PC-3 (cell line): ENCODE data around the gene FZR1. TPM values are rescaled to one million over a fixed set of nuclear protein-coding genes. Genes with fewer than 3 reads are reported as not detected.

Experiments
- ATAC-seq: fragments of 200-7000 bp; cut with Tn5 transposase; 2 replicates; pipeline ENCODE4 v1.9.1; 2020; ENCODE audit warnings: mild to moderate bottlenecking, moderate library complexity
- BruUV-seq: library from RNA; stranded (reverse); fragments of 400-500 nt; replicated peaks from 2 replicates; lab custom pipeline; 2021; lab: Mats Ljungman, UMichigan
- CTCF ChIA-PET: fragments of 300-600 bp; sonication (Branson Sonifier 250); formaldehyde crosslinking; loops from one replicate; lab custom pipeline; 2022; ENCODE audit warnings: antibody characterized with exemption; lab: Charles Lee
- POLR2A ChIA-PET: fragments of 300-600 bp; sonication (Branson Sonifier 250); formaldehyde crosslinking; loops from one replicate; lab custom pipeline; 2022; ENCODE audit warnings: antibody characterized with exemption; ENCODE audit not compliant: unreplicated experiment; lab: Charles Lee
- DNase-seq: peaks from one replicate; pipeline ENCODE4 v3.0.0-alpha.2; 2015
- H2AFZ ChIP-seq: fragments of 300-600 bp; sonication (generic); 2 replicates; pipeline ENCODE4 v1.6.0; 2016; ENCODE audit warnings: antibody characterized with exemption, low read length
- H3F3A ChIP-seq: fragments of 300-600 bp; sonication (generic); one replicate; pipeline ENCODE4 v1.6.0; 2017; ENCODE audit warnings: antibody characterized with exemption, low read length, control low read depth, mild to moderate bottlenecking; ENCODE audit not compliant: unreplicated experiment
- H3K27ac ChIP-seq: fragments of 300-600 bp; sonication (generic); 2 replicates; pipeline ENCODE4 v1.5.1; 2016; ENCODE audit warnings: mild to moderate bottlenecking, low read length
- H3K27me3 ChIP-seq: fragments of 300-600 bp; sonication (generic); 2 replicates; pipeline ENCODE4 v1.6.1; 2016; ENCODE audit warnings: low read length, mixed read lengths
- H3K36me3 ChIP-seq: fragments of 300-600 bp; sonication (generic); 2 replicates; pipeline ENCODE4 v1.6.1; 2016; ENCODE audit warnings: low read depth, mixed run types, low read length, mixed read lengths
- H3K4me1 ChIP-seq: fragments of 300-600 bp; sonication (generic); 2 replicates; pipeline ENCODE4 v1.5.1; 2016; ENCODE audit warnings: low read length; ENCODE audit not compliant: insufficient read depth
- H3K4me2 ChIP-seq: fragments of 300-600 bp; sonication (generic); 2 replicates; pipeline ENCODE4 v1.6.0; 2016; ENCODE audit warnings: low read length
- H3K4me3 ChIP-seq: fragments of 300-600 bp; sonication (generic); 2 replicates; pipeline ENCODE4 v1.5.1; 2016; ENCODE audit warnings: mild to moderate bottlenecking, low read length, mixed read lengths
- H3K79me2 ChIP-seq: fragments of 300-600 bp; sonication (generic); 2 replicates; pipeline ENCODE4 v1.6.1; 2017; ENCODE audit warnings: low read length, mixed read lengths
- H3K9ac ChIP-seq: fragments of 300-600 bp; sonication (generic); 2 replicates; pipeline ENCODE4 v1.6.0; 2016; ENCODE audit warnings: mild to moderate bottlenecking, low read length
- H3K9me2 ChIP-seq: fragments of 300-600 bp; sonication (generic); replicated peaks from 2 replicates; pipeline ENCODE4 v1.6.1; 2016; ENCODE audit warnings: mixed run types, low read length, mixed read lengths
- H3K9me3 ChIP-seq: fragments of 300-600 bp; sonication (generic); 2 replicates; pipeline ENCODE4 v1.6.1; 2016; ENCODE audit warnings: low read length, mixed read lengths
- H4K20me1 ChIP-seq: fragments of 300-600 bp; sonication (generic); 2 replicates; pipeline ENCODE4 v1.6.1; 2016; ENCODE audit warnings: low read length, mixed read lengths
- EZH2 ChIP-seq: fragments of 300-600 bp; sonication (generic); IDR thresholded peaks from one replicate; pipeline ENCODE4 v1.6.1; 2017; ENCODE audit warnings: antibody characterized with exemption, mild to moderate bottlenecking, low read length; ENCODE audit not compliant: unreplicated experiment
- EZH2phosphoT487 ChIP-seq: fragments of 300-600 bp; sonication (generic); IDR thresholded peaks from 2 replicates; pipeline ENCODE4 v1.6.1; 2018; ENCODE audit warnings: mild to moderate bottlenecking, antibody characterized with exemption, low read length, borderline replicate concordance
- intact Hi-C: fragments of 100-400 bp; cut with micrococcal nuclease; formaldehyde crosslinking; loops from 2 replicates; pipeline ENCODE4 v1.9.0; 2023
- total RNA-seq: library from RNA; depleted of rRNA; stranded (reverse); fragments of >200 nt; gene quantifications from 2 replicates; pipeline ENCODE4 v1.2.3, GENCODE V29; 2014
- TF ChIP-seq, protein P1 (sequence below): fragments of 300-600 bp; sonication (generic); conservative IDR thresholded peaks from 2 replicates; pipeline ENCODE4 v1.5.1; 2017; ENCODE audit warnings: antibody characterized with exemption, low read depth, mild to moderate bottlenecking, low read length

FZR1 gene
- total RNA-seq, 1 experiment from 2014 or later, result 53.6 TPM

DNA sequence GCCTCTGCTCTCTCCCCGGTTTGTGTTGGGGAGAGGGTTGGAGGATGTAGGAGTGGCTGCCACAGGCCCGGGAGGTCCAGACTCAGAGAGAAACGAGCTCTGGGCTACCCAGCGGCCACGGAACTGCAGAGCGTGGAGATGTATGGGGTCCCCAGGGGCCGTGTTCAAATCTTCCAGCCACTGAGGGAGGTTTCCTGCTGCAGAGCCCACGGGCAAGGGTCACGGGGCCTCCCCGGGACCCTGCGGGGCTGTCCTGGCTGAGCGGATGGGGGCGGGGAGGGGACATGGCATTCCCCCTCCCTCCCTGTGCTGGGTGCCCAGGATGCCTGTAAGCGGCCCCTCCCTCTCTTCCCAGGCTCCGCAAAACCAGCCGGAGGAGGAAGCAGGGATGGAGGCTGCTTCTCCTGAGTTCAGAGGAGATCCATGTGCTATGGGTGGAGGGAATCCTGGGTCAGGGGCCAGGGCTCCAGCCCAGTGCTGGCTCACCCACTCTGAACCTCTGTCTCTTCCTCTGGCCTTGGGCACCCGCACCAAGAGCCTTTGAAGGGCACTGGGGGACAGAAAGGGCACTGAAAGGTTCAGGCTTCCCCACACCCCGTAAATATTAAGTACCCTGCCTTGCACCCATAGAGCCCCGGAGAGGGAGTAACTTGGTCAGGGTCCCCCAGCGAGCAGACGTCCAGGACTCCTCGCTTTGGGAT lies 48.4 kb upstream of the FZR1 start:
- no peak overlapping the region for H3K9ac ChIP-seq
- H3K9me2 ChIP-seq, result no peaks in the 10 kb centered on the region
- no peaks in the 10 kb centered on the region for H3K9me3 ChIP-seq
- H3F3A ChIP-seq, result no peaks in the 10 kb centered on the region
- no peaks in the 10 kb centered on the region for H3K79me2 ChIP-seq
- no peaks in the 10 kb centered on the region for H3K4me1 ChIP-seq
- DNase-seq (no peak), ATAC-seq (no peak)
- peaks cover 2% of the 10 kb centered on the region; the same call in 1 of the 2 replicates for H3K36me3 ChIP-seq
- no TSS peak for BruUV-seq
- ChIA-PET POLR2A (no interaction called here), CTCF (no interaction called here)
- H3K27me3 ChIP-seq, result no peaks in the 10 kb centered on the region
- no peak overlapping the region for H3K4me2 ChIP-seq
- H3K27ac ChIP-seq, result no peak overlapping the region
- no peak overlapping the region for H3K4me3 ChIP-seq
- no peaks in the 10 kb centered on the region for H4K20me1 ChIP-seq
- TF ChIP-seq EZH2 (no peak), EZH2phosphoT487 (no peak)
- TF ChIP-seq, protein P1, sequence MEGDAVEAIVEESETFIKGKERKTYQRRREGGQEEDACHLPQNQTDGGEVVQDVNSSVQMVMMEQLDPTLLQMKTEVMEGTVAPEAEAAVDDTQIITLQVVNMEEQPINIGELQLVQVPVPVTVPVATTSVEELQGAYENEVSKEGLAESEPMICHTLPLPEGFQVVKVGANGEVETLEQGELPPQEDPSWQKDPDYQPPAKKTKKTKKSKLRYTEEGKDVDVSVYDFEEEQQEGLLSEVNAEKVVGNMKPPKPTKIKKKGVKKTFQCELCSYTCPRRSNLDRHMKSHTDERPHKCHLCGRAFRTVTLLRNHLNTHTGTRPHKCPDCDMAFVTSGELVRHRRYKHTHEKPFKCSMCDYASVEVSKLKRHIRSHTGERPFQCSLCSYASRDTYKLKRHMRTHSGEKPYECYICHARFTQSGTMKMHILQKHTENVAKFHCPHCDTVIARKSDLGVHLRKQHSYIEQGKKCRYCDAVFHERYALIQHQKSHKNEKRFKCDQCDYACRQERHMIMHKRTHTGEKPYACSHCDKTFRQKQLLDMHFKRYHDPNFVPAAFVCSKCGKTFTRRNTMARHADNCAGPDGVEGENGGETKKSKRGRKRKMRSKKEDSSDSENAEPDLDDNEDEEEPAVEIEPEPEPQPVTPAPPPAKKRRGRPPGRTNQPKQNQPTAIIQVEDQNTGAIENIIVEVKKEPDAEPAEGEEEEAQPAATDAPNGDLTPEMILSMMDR, result no peak
- intact Hi-C loops, result no loop called here
- no peak overlapping the region for H2AFZ ChIP-seq

DNA sequence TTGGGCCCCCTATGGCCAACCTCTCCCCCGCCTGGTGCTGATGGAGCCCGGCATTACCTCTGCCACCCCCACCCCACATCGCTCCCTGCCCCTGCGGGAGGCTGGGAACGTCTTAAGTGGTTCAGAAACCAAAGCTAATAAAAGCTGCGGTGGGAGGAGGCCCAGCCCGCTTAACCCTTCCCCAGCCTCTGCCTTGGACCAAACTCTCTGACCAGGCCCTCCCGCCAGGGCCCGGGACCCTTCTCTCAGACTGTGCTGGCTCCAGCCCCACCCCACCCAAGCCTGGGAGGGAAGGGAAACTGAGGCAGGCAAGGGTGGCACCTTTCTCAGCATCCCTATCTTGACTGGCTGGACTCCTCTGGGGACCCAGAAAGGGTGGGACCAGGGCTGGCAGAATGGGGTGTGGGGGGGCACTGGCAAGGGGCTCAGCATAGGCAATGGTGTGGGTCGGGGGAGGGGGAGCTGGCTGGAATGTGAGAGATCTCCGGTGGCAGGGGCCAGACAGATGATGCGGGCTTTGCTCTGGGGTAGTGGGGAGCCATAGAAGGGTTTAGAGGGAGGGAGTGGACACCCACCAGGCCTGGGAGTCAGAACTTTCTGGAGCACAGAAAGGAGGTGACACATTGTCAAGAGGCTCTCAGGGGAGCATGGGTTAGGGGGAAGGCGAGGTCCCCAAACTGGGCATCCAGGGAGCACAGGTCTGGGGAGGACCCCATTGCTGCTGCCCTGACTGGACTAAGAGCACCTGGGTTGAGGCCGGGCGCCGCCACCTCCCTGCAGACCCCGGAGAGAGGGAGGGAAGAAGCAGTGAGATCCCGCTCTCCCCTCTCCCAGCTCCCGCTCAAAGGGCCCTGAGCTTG lies 47.7 kb upstream of the FZR1 start:
- H4K20me1 ChIP-seq, result no peaks in the 10 kb centered on the region
- no peaks in the 10 kb centered on the region for H3K27me3 ChIP-seq
- H3F3A ChIP-seq, result no peaks in the 10 kb centered on the region
- ATAC-seq (no peak), DNase-seq (no peak)
- TF ChIP-seq, protein P1, result no peak
- TF ChIP-seq EZH2phosphoT487, result no peak
- no peak for TF ChIP-seq EZH2
- POLR2A ChIA-PET, result no interaction called here
- no peaks in the 10 kb centered on the region for H3K4me1 ChIP-seq
- BruUV-seq, result no TSS peak
- no peaks in the 10 kb centered on the region for H3K9me3 ChIP-seq
- no peak overlapping the region for H2AFZ ChIP-seq
- CTCF ChIA-PET, result no interaction called here
- H3K9ac ChIP-seq, result no peak overlapping the region
- H3K27ac ChIP-seq, result no peak overlapping the region
- no peaks in the 10 kb centered on the region for H3K79me2 ChIP-seq
- H3K36me3 ChIP-seq, result no peaks in the 10 kb centered on the region; the same call in 1 of the 2 replicates
- H3K9me2 ChIP-seq, result no peaks in the 10 kb centered on the region
- no peak overlapping the region for H3K4me2 ChIP-seq
- intact Hi-C loops, result no loop called here
- no peak overlapping the region for H3K4me3 ChIP-seq
